Measurements from ENCODE around the gene CPSF3.

DNA sequence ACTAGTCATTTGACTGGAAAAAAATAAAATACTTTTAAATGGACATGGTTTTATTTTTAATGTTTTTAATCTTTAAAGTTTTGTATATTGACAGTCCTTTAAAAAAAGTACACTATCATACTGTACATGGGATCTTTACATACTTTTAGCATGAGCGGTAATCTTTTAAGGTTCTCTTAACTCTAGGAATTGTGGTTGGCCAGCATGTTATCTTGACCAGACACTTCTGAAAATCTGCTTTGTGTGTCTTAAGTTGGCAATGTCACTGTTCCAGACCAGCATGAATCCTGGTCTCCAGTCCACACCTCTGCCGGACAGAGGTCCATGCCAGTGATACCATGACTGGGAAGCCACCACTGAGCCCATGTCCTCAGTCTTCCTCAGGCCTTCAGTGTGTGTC is 17.8 kb upstream of the CPSF3 start:
- TF ChIP-seq, protein P1, sequence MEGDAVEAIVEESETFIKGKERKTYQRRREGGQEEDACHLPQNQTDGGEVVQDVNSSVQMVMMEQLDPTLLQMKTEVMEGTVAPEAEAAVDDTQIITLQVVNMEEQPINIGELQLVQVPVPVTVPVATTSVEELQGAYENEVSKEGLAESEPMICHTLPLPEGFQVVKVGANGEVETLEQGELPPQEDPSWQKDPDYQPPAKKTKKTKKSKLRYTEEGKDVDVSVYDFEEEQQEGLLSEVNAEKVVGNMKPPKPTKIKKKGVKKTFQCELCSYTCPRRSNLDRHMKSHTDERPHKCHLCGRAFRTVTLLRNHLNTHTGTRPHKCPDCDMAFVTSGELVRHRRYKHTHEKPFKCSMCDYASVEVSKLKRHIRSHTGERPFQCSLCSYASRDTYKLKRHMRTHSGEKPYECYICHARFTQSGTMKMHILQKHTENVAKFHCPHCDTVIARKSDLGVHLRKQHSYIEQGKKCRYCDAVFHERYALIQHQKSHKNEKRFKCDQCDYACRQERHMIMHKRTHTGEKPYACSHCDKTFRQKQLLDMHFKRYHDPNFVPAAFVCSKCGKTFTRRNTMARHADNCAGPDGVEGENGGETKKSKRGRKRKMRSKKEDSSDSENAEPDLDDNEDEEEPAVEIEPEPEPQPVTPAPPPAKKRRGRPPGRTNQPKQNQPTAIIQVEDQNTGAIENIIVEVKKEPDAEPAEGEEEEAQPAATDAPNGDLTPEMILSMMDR (IDR thresholded peaks at IDR 0.05), result no peak
- no peak for TF ChIP-seq POLR2AphosphoS5 (IDR thresholded peaks at IDR 0.05)
- no peak for TF ChIP-seq POLR2A (IDR thresholded peaks at IDR 0.05)
- TF ChIP-seq EP300 (IDR thresholded peaks at IDR 0.05), result no peak

Data from suprapubic skin (tissue), 4 donors.